ENCODE data around the gene ZDHHC1. TPM values are rescaled to one million over a fixed set of nuclear protein-coding genes. Genes with fewer than 3 reads are reported as not detected.
A peak's percentile ranks its signal among the peaks of the same experiment; 100 is the strongest.

The ZDHHC1 gene
- total RNA-seq, 4 donors from 2014 or later: 3.5 to 14.5 (median 6.3) TPM

- peaks cover 0 to 28% (median 14%) of the 10 kb centered on the region in 4 donors for H3K4me1 ChIP-seq
- TF ChIP-seq CTCF (IDR thresholded peaks at IDR 0.05) (no peak), POLR2A (IDR thresholded peaks at IDR 0.05) (no peak)
- peaks cover 0 to 30% (median 0%) of the 10 kb centered on the region in 3 donors for H3K36me3 ChIP-seq
- H3K9me3 ChIP-seq: no peaks in the 10 kb centered on the region
- DNase-seq: peak in 1 of 3 donors; percentile 54
- H3K27me3 ChIP-seq: no peaks in the 10 kb centered on the region
- peak overlapping the region in 3 of 4 donors; percentile 43 to 92 (median 62) for H3K4me3 ChIP-seq
- H3K27ac ChIP-seq: peak overlapping the region in 3 of 4 donors; percentile 80 to 99 (median 93)
Observed at GRCh38 chr16:67433131-67433719, 16.9 kb upstream of the ZDHHC1 start.

GRCh38 chr16:67432506-67432890 is 16.2 kb upstream of the ZDHHC1 start:
- Histone ChIP-seq H3K4me1 (peaks cover 0 to 28% (median 15%) of the 10 kb centered on the region in 4 donors), H3K36me3 (peaks cover 0 to 23% (median 0%) of the 10 kb centered on the region in 3 donors), H3K4me3 (peak overlapping the region in 3 of 4 donors; percentile 43 to 92 (median 62)), H3K27me3 (no peaks in the 10 kb centered on the region), H3K27ac (peak overlapping the region in 3 of 4 donors; percentile 80 to 99 (median 93)), H3K9me3 (no peaks in the 10 kb centered on the region)
- peak in 1 of 3 donors; percentile 54 for DNase-seq
- TF ChIP-seq POLR2A (IDR thresholded peaks at IDR 0.05): peak; percentile 6 to 25
- TF ChIP-seq CTCF (IDR thresholded peaks at IDR 0.05): no peak

GRCh38 chr16:67431775-67432505 is 15.7 kb upstream of the ZDHHC1 start:
- peak in 1 of 3 donors; percentile 59 for DNase-seq
- Histone ChIP-seq H3K9me3 (no peaks in the 10 kb centered on the region), H3K4me1 (peaks cover 0 to 28% (median 15%) of the 10 kb centered on the region in 4 donors), H3K27me3 (no peaks in the 10 kb centered on the region), H3K4me3 (peak overlapping the region; percentile 43 to 92 (median 58)), H3K36me3 (peaks cover 0 to 17% (median 0%) of the 10 kb centered on the region in 3 donors), H3K27ac (peak overlapping the region in 3 of 4 donors; percentile 80 to 99 (median 93))
- no peak for TF ChIP-seq POLR2A (IDR thresholded peaks at IDR 0.05)
- TF ChIP-seq CTCF (IDR thresholded peaks at IDR 0.05): no peak

- H3K27ac ChIP-seq: peak within 1 kb of the TSS; percentile 49 to 99 (median 86)
- no peaks in the 10 kb centered on the region for H3K9me3 ChIP-seq
- peaks cover 0 to 28% (median 15%) of the 10 kb centered on the region in 4 donors for H3K4me1 ChIP-seq
- peaks cover 0 to 10% (median 0%) of the 10 kb centered on the region in 3 donors for H3K36me3 ChIP-seq
- peak within 1 kb of the TSS; percentile 43 to 92 (median 58) for H3K4me3 ChIP-seq
- peak; percentile 22 to 94 (median 88) for DNase-seq
- TF ChIP-seq POLR2A (IDR thresholded peaks at IDR 0.05): peak in 1 of 2 donors; percentile 88
- no peak for TF ChIP-seq CTCF (IDR thresholded peaks at IDR 0.05)
- no peaks in the 10 kb centered on the region for H3K27me3 ChIP-seq
Observed at GRCh38 chr16:67430977-67431774, 14.9 kb upstream of the ZDHHC1 start, which contains the start of gene HSD11B2. Gene HSD11B2 (plus strand): TSS chr16:67431121. CDS start chr16:67431249, 128 bp downstream.

GRCh38 chr16:67430504-67430976 is 14.3 kb upstream of the ZDHHC1 start:
- peak in 3 of 6 experiments; percentile 23 to 38 (median 26) for TF ChIP-seq CTCF (IDR thresholded peaks at IDR 0.05)
- TF ChIP-seq POLR2A (IDR thresholded peaks at IDR 0.05): peak; percentile 85 to 92
- peaks cover 0 to 3% (median 0%) of the 10 kb centered on the region in 3 donors for H3K36me3 ChIP-seq
- peak overlapping the region; percentile 49 to 99 (median 86) for H3K27ac ChIP-seq
- no peak for DNase-seq
- H3K27me3 ChIP-seq: no peaks in the 10 kb centered on the region
- H3K4me3 ChIP-seq: peak overlapping the region; percentile 43 to 92 (median 58)
- peaks cover 0 to 23% (median 15%) of the 10 kb centered on the region in 4 donors for H3K4me1 ChIP-seq
- no peaks in the 10 kb centered on the region for H3K9me3 ChIP-seq

All from Peyer's patch (tissue), 4 donors.